ENCODE measurements around the gene CA10.

Gene CA10

GRCh38 chr17:52157603-52158449 lies 688 bp downstream of the CA10 start:
- no peak overlapping the region for H3K27ac ChIP-seq (ENCODE audit: low read depth, low read length, poor library complexity, severe bottlenecking)
- H3K9me2 ChIP-seq (ENCODE audit: low read depth, low read length): no peaks in the 10 kb centered on the region
- H3K36me3 ChIP-seq (ENCODE audit: insufficient read depth, low read length): no peaks in the 10 kb centered on the region
- H3F3A ChIP-seq (ENCODE audit: insufficient read depth, low read length): no peaks in the 10 kb centered on the region
- no peaks in the 10 kb centered on the region for H3K9me3 ChIP-seq (ENCODE audit: low read length)
- H4K20me1 ChIP-seq (ENCODE audit: insufficient read depth, low read length): no peaks in the 10 kb centered on the region
- no peak overlapping the region for H3K4me3 ChIP-seq (ENCODE audit: low read depth, low read length, poor library complexity, severe bottlenecking)
- H3K9ac ChIP-seq (ENCODE audit: low read length): no peak overlapping the region
- TF ChIP-seq EZH2 (IDR thresholded peaks at IDR 0.05; ENCODE audit: borderline replicate concordance, low read length): no peak
- TF ChIP-seq, protein P1, sequence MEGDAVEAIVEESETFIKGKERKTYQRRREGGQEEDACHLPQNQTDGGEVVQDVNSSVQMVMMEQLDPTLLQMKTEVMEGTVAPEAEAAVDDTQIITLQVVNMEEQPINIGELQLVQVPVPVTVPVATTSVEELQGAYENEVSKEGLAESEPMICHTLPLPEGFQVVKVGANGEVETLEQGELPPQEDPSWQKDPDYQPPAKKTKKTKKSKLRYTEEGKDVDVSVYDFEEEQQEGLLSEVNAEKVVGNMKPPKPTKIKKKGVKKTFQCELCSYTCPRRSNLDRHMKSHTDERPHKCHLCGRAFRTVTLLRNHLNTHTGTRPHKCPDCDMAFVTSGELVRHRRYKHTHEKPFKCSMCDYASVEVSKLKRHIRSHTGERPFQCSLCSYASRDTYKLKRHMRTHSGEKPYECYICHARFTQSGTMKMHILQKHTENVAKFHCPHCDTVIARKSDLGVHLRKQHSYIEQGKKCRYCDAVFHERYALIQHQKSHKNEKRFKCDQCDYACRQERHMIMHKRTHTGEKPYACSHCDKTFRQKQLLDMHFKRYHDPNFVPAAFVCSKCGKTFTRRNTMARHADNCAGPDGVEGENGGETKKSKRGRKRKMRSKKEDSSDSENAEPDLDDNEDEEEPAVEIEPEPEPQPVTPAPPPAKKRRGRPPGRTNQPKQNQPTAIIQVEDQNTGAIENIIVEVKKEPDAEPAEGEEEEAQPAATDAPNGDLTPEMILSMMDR (IDR thresholded peaks at IDR 0.05; ENCODE audit: low read length): no peak
- H3K4me1 ChIP-seq (ENCODE audit: insufficient read depth, low read length, severe bottlenecking): no peaks in the 10 kb centered on the region
- H3K79me2 ChIP-seq (ENCODE audit: insufficient read depth, low read length): no peaks in the 10 kb centered on the region
- no peak overlapping the region for H2AFZ ChIP-seq (ENCODE audit: low read length)
- H3K27me3 ChIP-seq (ENCODE audit: insufficient read depth, low read length): no peaks in the 10 kb centered on the region
- no peak overlapping the region for H3K4me2 ChIP-seq (ENCODE audit: low read length)

GRCh38 chr17:52156576-52157570 lies 1.6 kb downstream of the CA10 start:
- Histone ChIP-seq H3K4me1 (ENCODE audit: insufficient read depth, low read length, severe bottlenecking) (no peaks in the 10 kb centered on the region), H3K79me2 (ENCODE audit: insufficient read depth, low read length) (no peaks in the 10 kb centered on the region), H3K27ac (ENCODE audit: low read depth, low read length, poor library complexity, severe bottlenecking) (no peak overlapping the region), H3K9me3 (ENCODE audit: low read length) (no peaks in the 10 kb centered on the region), H3K27me3 (ENCODE audit: insufficient read depth, low read length) (no peaks in the 10 kb centered on the region), H4K20me1 (ENCODE audit: insufficient read depth, low read length) (no peaks in the 10 kb centered on the region), H2AFZ (ENCODE audit: low read length) (no peak overlapping the region), H3K9me2 (ENCODE audit: low read depth, low read length) (no peaks in the 10 kb centered on the region), H3F3A (ENCODE audit: insufficient read depth, low read length) (no peaks in the 10 kb centered on the region), H3K4me3 (ENCODE audit: low read depth, low read length, poor library complexity, severe bottlenecking) (no peak overlapping the region), H3K9ac (ENCODE audit: low read length) (no peak overlapping the region), H3K4me2 (ENCODE audit: low read length) (no peak overlapping the region), H3K36me3 (ENCODE audit: insufficient read depth, low read length) (no peaks in the 10 kb centered on the region)
- TF ChIP-seq, protein P1 (IDR thresholded peaks at IDR 0.05; ENCODE audit: low read length): no peak
- no peak for TF ChIP-seq EZH2 (IDR thresholded peaks at IDR 0.05; ENCODE audit: borderline replicate concordance, low read length)

GRCh38 chr17:52155301-52155700 lies 3.2 kb downstream of the CA10 start:
- H3K4me3 ChIP-seq (ENCODE audit: low read depth, low read length, poor library complexity, severe bottlenecking): no peak overlapping the region
- H3K27me3 ChIP-seq (ENCODE audit: insufficient read depth, low read length): no peaks in the 10 kb centered on the region
- no peaks in the 10 kb centered on the region for H3F3A ChIP-seq (ENCODE audit: insufficient read depth, low read length)
- no peak overlapping the region for H3K9ac ChIP-seq (ENCODE audit: low read length)
- H3K36me3 ChIP-seq (ENCODE audit: insufficient read depth, low read length): no peaks in the 10 kb centered on the region
- no peaks in the 10 kb centered on the region for H3K9me2 ChIP-seq (ENCODE audit: low read depth, low read length)
- H3K79me2 ChIP-seq (ENCODE audit: insufficient read depth, low read length): no peaks in the 10 kb centered on the region
- H3K9me3 ChIP-seq (ENCODE audit: low read length): no peaks in the 10 kb centered on the region
- H3K4me2 ChIP-seq (ENCODE audit: low read length): no peak overlapping the region
- H2AFZ ChIP-seq (ENCODE audit: low read length): no peak overlapping the region
- no peak overlapping the region for H3K27ac ChIP-seq (ENCODE audit: low read depth, low read length, poor library complexity, severe bottlenecking)
- TF ChIP-seq EZH2 (IDR thresholded peaks at IDR 0.05; ENCODE audit: borderline replicate concordance, low read length): no peak
- TF ChIP-seq, protein P1 (IDR thresholded peaks at IDR 0.05; ENCODE audit: low read length): no peak
- H4K20me1 ChIP-seq (ENCODE audit: insufficient read depth, low read length): no peaks in the 10 kb centered on the region
- H3K4me1 ChIP-seq (ENCODE audit: insufficient read depth, low read length, severe bottlenecking): no peaks in the 10 kb centered on the region
